ENCODE measurements around the gene RAN.

DNA sequence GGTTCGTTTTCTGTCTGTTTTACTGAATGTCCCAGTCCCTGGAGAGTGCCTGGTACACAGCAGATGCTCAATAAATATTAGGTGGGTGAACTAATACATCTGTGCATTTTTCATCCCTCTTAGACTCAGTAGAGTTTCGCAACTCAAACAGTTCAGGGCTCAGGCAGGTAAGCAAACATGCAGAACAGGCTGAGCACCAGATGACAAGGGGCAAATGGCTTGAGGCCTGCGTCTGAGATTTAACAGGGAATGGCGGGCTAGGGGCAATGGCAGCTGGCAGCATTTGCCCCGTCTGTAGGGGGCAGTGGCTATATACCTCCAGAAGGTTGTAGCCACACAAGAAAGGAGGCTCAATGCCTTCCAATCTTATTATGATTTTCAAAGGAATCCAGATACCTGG lies 8.6 kb upstream of the RAN start:
- TF ChIP-seq, protein P1, sequence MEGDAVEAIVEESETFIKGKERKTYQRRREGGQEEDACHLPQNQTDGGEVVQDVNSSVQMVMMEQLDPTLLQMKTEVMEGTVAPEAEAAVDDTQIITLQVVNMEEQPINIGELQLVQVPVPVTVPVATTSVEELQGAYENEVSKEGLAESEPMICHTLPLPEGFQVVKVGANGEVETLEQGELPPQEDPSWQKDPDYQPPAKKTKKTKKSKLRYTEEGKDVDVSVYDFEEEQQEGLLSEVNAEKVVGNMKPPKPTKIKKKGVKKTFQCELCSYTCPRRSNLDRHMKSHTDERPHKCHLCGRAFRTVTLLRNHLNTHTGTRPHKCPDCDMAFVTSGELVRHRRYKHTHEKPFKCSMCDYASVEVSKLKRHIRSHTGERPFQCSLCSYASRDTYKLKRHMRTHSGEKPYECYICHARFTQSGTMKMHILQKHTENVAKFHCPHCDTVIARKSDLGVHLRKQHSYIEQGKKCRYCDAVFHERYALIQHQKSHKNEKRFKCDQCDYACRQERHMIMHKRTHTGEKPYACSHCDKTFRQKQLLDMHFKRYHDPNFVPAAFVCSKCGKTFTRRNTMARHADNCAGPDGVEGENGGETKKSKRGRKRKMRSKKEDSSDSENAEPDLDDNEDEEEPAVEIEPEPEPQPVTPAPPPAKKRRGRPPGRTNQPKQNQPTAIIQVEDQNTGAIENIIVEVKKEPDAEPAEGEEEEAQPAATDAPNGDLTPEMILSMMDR (IDR thresholded peaks at IDR 0.05): no peak
- TF ChIP-seq EP300 (IDR thresholded peaks at IDR 0.05): no peak
- TF ChIP-seq POLR2A (IDR thresholded peaks at IDR 0.05; ENCODE audit: low read depth): no peak
- no peak for TF ChIP-seq POLR2AphosphoS5 (IDR thresholded peaks at IDR 0.05)

Data from esophagus muscularis mucosa (tissue), 4 donors.